ENCODE data around the gene SRCIN1. TPM values are rescaled to one million over a fixed set of nuclear protein-coding genes. Genes with fewer than 3 reads are reported as not detected.

The SRCIN1 gene
- total RNA-seq, 4 donors from 2014 or later = 1.2 to 2.7 (median 2.3) TPM

- no peaks in the 10 kb centered on the region for H3K9me3 ChIP-seq
- WGBS = no CpG with 5 or more reads among the region's 16 CpGs
- H3K27me3 ChIP-seq = peaks cover 27 to 98% (median 71%) of the 10 kb centered on the region in 4 donors
Measured at GRCh38 chr17:38562903-38563302, 42.8 kb downstream of the SRCIN1 start.

GRCh38 chr17:38562215-38562569 lies 43.6 kb downstream of the SRCIN1 start:
- Histone ChIP-seq H3K36me3 (no peaks in the 10 kb centered on the region), H3K9me3 (no peaks in the 10 kb centered on the region), H3K27me3 (peaks cover 27 to 93% (median 71%) of the 10 kb centered on the region in 4 donors), H3K4me3 (no peak overlapping the region), H3K27ac (replicated peaks in 1 of 4) (no peak overlapping the region), H3K4me1 (peaks cover 29 to 62% (median 43%) of the 10 kb centered on the region in 4 donors)
- intact Hi-C loops (cut with DNase I) = no loop called here
- WGBS = 19% methylated on average over 4 of the region's 23 CpGs
- no peak for TF ChIP-seq EP300 (IDR thresholded peaks at IDR 0.05)
- no peak for TF ChIP-seq POLR2AphosphoS5 (IDR thresholded peaks at IDR 0.05)
- no peak for TF ChIP-seq CTCF (IDR thresholded peaks at IDR 0.05)
- no peak for TF ChIP-seq POLR2A (IDR thresholded peaks at IDR 0.05; ENCODE audit: low read depth)
- DNase-seq (ENCODE audit: extremely low spot score) = no peak

More at GRCh38 chr17:38562903-38563302, 42.8 kb downstream of the SRCIN1 start:
- TF ChIP-seq EP300 (IDR thresholded peaks at IDR 0.05) = no peak
- TF ChIP-seq POLR2A (IDR thresholded peaks at IDR 0.05; ENCODE audit: low read depth) = no peak
- no peak for TF ChIP-seq POLR2AphosphoS5 (IDR thresholded peaks at IDR 0.05)
- no peak for TF ChIP-seq CTCF (IDR thresholded peaks at IDR 0.05)
- DNase-seq (ENCODE audit: extremely low spot score) = no peak
- no peak overlapping the region for H3K4me3 ChIP-seq
- H3K27ac ChIP-seq (replicated peaks in 1 of 4) = no peak overlapping the region
- intact Hi-C loops (cut with DNase I) = no loop called here
- H3K36me3 ChIP-seq = no peaks in the 10 kb centered on the region
- peaks cover 22 to 55% (median 35%) of the 10 kb centered on the region in 4 donors for H3K4me1 ChIP-seq

- no peak for TF ChIP-seq POLR2AphosphoS5 (IDR thresholded peaks at IDR 0.05)
- TF ChIP-seq CTCF (IDR thresholded peaks at IDR 0.05) = no peak
- TF ChIP-seq EP300 (IDR thresholded peaks at IDR 0.05) = no peak
- TF ChIP-seq POLR2A (IDR thresholded peaks at IDR 0.05; ENCODE audit: low read depth) = no peak
- H3K9me3 ChIP-seq = no peaks in the 10 kb centered on the region
- no peak overlapping the region for H3K27ac ChIP-seq (replicated peaks in 1 of 4)
- WGBS = 9% methylated on average over 12 of the region's 105 CpGs
- H3K27me3 ChIP-seq = peaks cover 27 to 92% (median 69%) of the 10 kb centered on the region in 4 donors
- no peaks in the 10 kb centered on the region for H3K36me3 ChIP-seq
- peaks cover 31 to 67% (median 44%) of the 10 kb centered on the region in 4 donors for H3K4me1 ChIP-seq
- intact Hi-C loops (cut with DNase I) = no loop called here
- DNase-seq (ENCODE audit: extremely low spot score) = no peak
- H3K4me3 ChIP-seq = no peak overlapping the region
Measured at GRCh38 chr17:38561416-38562214, 44.1 kb downstream of the SRCIN1 start.

GRCh38 chr17:38560503-38561318 lies 45.0 kb downstream of the SRCIN1 start:
- H3K4me3 ChIP-seq = no peak overlapping the region
- peaks cover 27 to 91% (median 63%) of the 10 kb centered on the region in 4 donors for H3K27me3 ChIP-seq
- WGBS = 16% methylated on average over 15 of the region's 15 CpGs
- TF ChIP-seq EP300 (IDR thresholded peaks at IDR 0.05) (no peak), CTCF (IDR thresholded peaks at IDR 0.05) (no peak), POLR2A (IDR thresholded peaks at IDR 0.05; ENCODE audit: low read depth) (no peak), POLR2AphosphoS5 (IDR thresholded peaks at IDR 0.05) (no peak)
- peaks cover 31 to 67% (median 44%) of the 10 kb centered on the region in 4 donors for H3K4me1 ChIP-seq
- no peak for DNase-seq (ENCODE audit: extremely low spot score)
- no peaks in the 10 kb centered on the region for H3K9me3 ChIP-seq
- intact Hi-C loops (cut with DNase I) = no loop called here
- H3K27ac ChIP-seq (replicated peaks in 1 of 4) = no peak overlapping the region
- no peaks in the 10 kb centered on the region for H3K36me3 ChIP-seq

Data from esophagus muscularis mucosa (tissue), 4 donors.